SK-N-SH treated with all-trans-retinoic acid at 6 μM for 48 hours (cell line): Measurements from ENCODE around the gene YBX1.
"Not testable (repeated sequence)": the region's sequence is repeated elsewhere in the genome, so short reads cannot be mapped to it uniquely, and the experiment has no call there.

Experiments used
- ATAC-seq: fragments of 200-7000 bp; cut with Tn5 transposase; 3 replicates; pipeline ENCODE4 v1.9.1; 2020; ENCODE audit warnings: mild to moderate bottlenecking, moderate library complexity
- ARNTL ChIP-seq: fragments of 450-650 bp; formaldehyde crosslinking; IDR thresholded peaks from 2 replicates; pipeline ENCODE4 v1.5.0; 2020; ENCODE audit warnings: low read depth, mild to moderate bottlenecking, moderate library complexity, borderline replicate concordance
- BACH2 ChIP-seq: fragments of 250-450 bp; sonication (Bioruptor Pico); IDR thresholded peaks from 2 replicates; pipeline ENCODE4 v1.9.0; 2021; ENCODE audit warnings: mild to moderate bottlenecking, borderline replicate concordance
- CREB5 ChIP-seq: fragments of 250-450 bp; sonication (Bioruptor Pico); IDR thresholded peaks from 2 replicates; pipeline ENCODE4 v1.5.1; 2020; ENCODE audit warnings: low read depth, mild to moderate bottlenecking, moderate library complexity
- CSDC2 ChIP-seq: fragments of 250-450 bp; sonication (Bioruptor Pico); IDR thresholded peaks from 2 replicates; pipeline ENCODE4 v1.5.0; 2020; ENCODE audit warnings: mild to moderate bottlenecking, moderate library complexity
- ESRRG ChIP-seq: fragments of 250-450 bp; sonication (Bioruptor Pico); IDR thresholded peaks from 2 replicates; pipeline ENCODE4 v1.6.1; 2021; ENCODE audit warnings: mild to moderate bottlenecking
- GLIS3 ChIP-seq: fragments of 250-450 bp; sonication (Bioruptor Pico); IDR thresholded peaks from 2 replicates; pipeline ENCODE4 v1.5.0; 2020; ENCODE audit warnings: mild to moderate bottlenecking, moderate library complexity
- ISL1 ChIP-seq: fragments of 250-450 bp; sonication (Bioruptor Pico); IDR thresholded peaks from 2 replicates; pipeline ENCODE4 v2.1.2; 2022; ENCODE audit warnings: mild to moderate bottlenecking, moderate library complexity
- OSR1 ChIP-seq: fragments of 250-450 bp; sonication (Bioruptor Pico); IDR thresholded peaks from 2 replicates; pipeline ENCODE4 v1.8.0; 2022; ENCODE audit warnings: moderate library complexity, mild to moderate bottlenecking, inconsistent platforms
- POU6F1 ChIP-seq: fragments of 250-450 bp; sonication (Bioruptor Pico); IDR thresholded peaks from 2 replicates; pipeline ENCODE4 v1.8.0; 2021; ENCODE audit warnings: low read depth, mild to moderate bottlenecking, moderate library complexity, borderline replicate concordance
- PPARA ChIP-seq: fragments of 250-450 bp; sonication (Bioruptor Pico); IDR thresholded peaks from 2 replicates; pipeline ENCODE4 v1.5.0; 2020; ENCODE audit warnings: mild to moderate bottlenecking, borderline replicate concordance
- RARB ChIP-seq: fragments of 250-450 bp; sonication (Bioruptor Pico); IDR thresholded peaks from 2 replicates; pipeline ENCODE4 v1.8.0; 2021; ENCODE audit warnings: mild to moderate bottlenecking, moderate library complexity
- SNAI2 ChIP-seq: fragments of 250-450 bp; sonication (Bioruptor Pico); IDR thresholded peaks from 2 replicates; pipeline ENCODE4 v1.5.0; 2020; ENCODE audit warnings: mild to moderate bottlenecking, moderate library complexity
- TOX ChIP-seq: fragments of 250-450 bp; sonication (Bioruptor Pico); IDR thresholded peaks from 2 replicates; pipeline ENCODE4 v1.8.0; 2021; ENCODE audit warnings: mild to moderate bottlenecking, moderate library complexity, borderline replicate concordance
- TSHZ2 ChIP-seq: fragments of 250-450 bp; sonication (Bioruptor Pico); IDR thresholded peaks from 2 replicates; pipeline ENCODE4 v1.5.0; 2020; ENCODE audit warnings: mild to moderate bottlenecking, moderate library complexity
- ZC3H10 ChIP-seq: fragments of 250-450 bp; sonication (Bioruptor Pico); IDR thresholded peaks from 2 replicates; pipeline ENCODE4 v1.5.1; 2021; ENCODE audit warnings: mild to moderate bottlenecking, moderate library complexity
- ZFP3 ChIP-seq: fragments of 250-450 bp; sonication (Bioruptor Pico); IDR thresholded peaks from 2 replicates; pipeline ENCODE4 v1.5.0; 2020; ENCODE audit warnings: mild to moderate bottlenecking, moderate library complexity
- ZFP30 ChIP-seq: fragments of 450-650 bp; formaldehyde crosslinking; IDR thresholded peaks from 2 replicates; pipeline ENCODE4 v1.5.0; 2022; ENCODE audit warnings: mild to moderate bottlenecking, moderate library complexity
- ZNF565 ChIP-seq: fragments of 450-650 bp; formaldehyde crosslinking; conservative IDR thresholded peaks from 2 replicates; pipeline ENCODE4 v1.5.0; 2020; ENCODE audit warnings: low read depth, mild to moderate bottlenecking, moderate library complexity
- ZNF70 ChIP-seq: fragments of 450-650 bp; formaldehyde crosslinking; IDR thresholded peaks from 2 replicates; pipeline ENCODE4 v1.5.0; 2020; ENCODE audit warnings: mild to moderate bottlenecking, moderate library complexity
- ZNF8 ChIP-seq: fragments of 450-650 bp; formaldehyde crosslinking; IDR thresholded peaks from 2 replicates; pipeline ENCODE4 v1.5.0; 2020; ENCODE audit warnings: mild to moderate bottlenecking, moderate library complexity
- TF ChIP-seq, protein P1 (sequence below): fragments of 250-450 bp; sonication (Bioruptor Pico); IDR thresholded peaks from 2 replicates; pipeline ENCODE4 v1.8.0; 2020; ENCODE audit warnings: mild to moderate bottlenecking, moderate library complexity, borderline replicate concordance

Gene YBX1

DNA sequence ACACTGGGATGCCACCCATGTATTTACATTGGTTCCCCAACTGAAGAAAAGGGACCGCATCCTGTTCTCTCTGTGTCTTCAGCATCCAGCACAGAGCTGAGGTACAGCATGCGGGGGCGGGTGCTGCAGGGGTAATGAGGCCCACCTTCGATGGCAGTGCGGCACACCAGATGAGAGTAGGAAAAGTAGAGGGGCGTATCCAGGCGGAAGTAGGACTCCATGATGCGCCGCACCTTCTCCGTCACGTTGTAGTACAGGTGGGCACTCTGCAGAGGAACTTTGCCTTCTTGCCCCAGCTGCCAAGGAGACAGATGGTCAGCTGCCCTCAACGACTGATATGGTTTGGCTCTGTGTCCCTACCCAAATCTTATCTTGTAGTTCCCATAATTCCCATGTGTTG lies 67.8 kb downstream of the YBX1 start:
- TF ChIP-seq ISL1 (no peak), ZNF70 (CRISPR knock-in tag) (no peak), POU6F1 (CRISPR knock-in tag) (no peak), GLIS3 (no peak), ZFP3 (CRISPR knock-in tag) (no peak), ARNTL (CRISPR knock-in tag) (no peak), CSDC2 (CRISPR knock-in tag) (no peak)
- TF ChIP-seq, protein P1, sequence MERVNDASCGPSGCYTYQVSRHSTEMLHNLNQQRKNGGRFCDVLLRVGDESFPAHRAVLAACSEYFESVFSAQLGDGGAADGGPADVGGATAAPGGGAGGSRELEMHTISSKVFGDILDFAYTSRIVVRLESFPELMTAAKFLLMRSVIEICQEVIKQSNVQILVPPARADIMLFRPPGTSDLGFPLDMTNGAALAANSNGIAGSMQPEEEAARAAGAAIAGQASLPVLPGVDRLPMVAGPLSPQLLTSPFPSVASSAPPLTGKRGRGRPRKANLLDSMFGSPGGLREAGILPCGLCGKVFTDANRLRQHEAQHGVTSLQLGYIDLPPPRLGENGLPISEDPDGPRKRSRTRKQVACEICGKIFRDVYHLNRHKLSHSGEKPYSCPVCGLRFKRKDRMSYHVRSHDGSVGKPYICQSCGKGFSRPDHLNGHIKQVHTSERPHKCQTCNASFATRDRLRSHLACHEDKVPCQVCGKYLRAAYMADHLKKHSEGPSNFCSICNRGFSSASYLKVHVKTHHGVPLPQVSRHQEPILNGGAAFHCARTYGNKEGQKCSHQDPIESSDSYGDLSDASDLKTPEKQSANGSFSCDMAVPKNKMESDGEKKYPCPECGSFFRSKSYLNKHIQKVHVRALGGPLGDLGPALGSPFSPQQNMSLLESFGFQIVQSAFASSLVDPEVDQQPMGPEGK (CRISPR knock-in tag), result no peak
- TF ChIP-seq, all 23 proteins: peak for 0
- ATAC-seq, result no peak

DNA sequence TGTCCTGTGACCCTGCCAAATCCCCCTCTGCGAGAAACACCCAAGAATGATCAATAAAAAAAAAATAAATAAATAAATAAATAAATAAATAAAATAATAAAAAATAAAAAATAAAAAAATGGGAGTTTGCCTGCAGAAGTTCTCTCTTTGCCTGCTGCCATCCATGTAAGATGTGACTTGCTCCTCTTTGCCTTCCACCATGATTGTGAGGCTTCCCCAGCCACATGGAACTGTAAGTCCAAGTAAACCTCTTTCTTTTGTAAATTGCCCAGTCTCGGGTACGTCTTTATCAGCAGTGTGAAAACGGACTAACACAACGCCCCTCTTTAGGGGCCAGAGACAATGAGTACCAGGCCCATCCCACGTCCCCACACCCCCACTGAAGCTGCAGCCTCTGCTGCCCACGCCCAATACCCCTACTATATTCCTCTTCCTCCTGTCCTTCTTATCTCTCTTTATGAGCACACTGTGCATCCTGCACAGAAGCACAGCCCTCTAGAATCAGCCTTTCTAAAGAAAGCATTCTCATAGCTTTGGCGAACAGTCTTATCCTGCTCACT lies 69.4 kb downstream of the YBX1 start:
- ATAC-seq, result not testable (repeated sequence)

- ATAC-seq, result no peak
- no peak for TF ChIP-seq OSR1 (CRISPR knock-in tag)
- TF ChIP-seq CSDC2 (CRISPR knock-in tag), result no peak
- TF ChIP-seq, protein P1 (CRISPR knock-in tag), result no peak
- TF ChIP-seq GLIS3, result no peak
- no peak for TF ChIP-seq CREB5
- no peak for TF ChIP-seq ZNF565
- TF ChIP-seq TOX, result no peak
- TF ChIP-seq ZNF70 (CRISPR knock-in tag), result no peak
- no peak for TF ChIP-seq RARB (CRISPR knock-in tag)
- TF ChIP-seq PPARA (CRISPR knock-in tag), result no peak
- no peak for TF ChIP-seq ZNF8
- TF ChIP-seq TSHZ2 (CRISPR knock-in tag), result no peak
- no peak for TF ChIP-seq POU6F1 (CRISPR knock-in tag)
- no peak for TF ChIP-seq BACH2
- no peak for TF ChIP-seq SNAI2
- no peak for TF ChIP-seq ZFP30 (CRISPR knock-in tag)
- TF ChIP-seq ESRRG (CRISPR knock-in tag), result no peak
- no peak for TF ChIP-seq ZC3H10 (CRISPR knock-in tag)
These were observed 70.1 kb downstream of the YBX1 start for GRCh38 chr1:42752284-42752683.
